H7 (cell line): ENCODE measurements around the gene INAVA. TPM values are rescaled to one million over a fixed set of nuclear protein-coding genes. Genes with fewer than 3 reads are reported as not detected.

Experiments
- DNase-seq: peaks from one replicate; pipeline ENCODE4 v3.0.0; 2012
- H3K27me3 ChIP-seq: 2 replicates; pipeline ENCODE4 v1.6.0; 2011; ENCODE audit warnings: mild to moderate bottlenecking, low read length; ENCODE audit not compliant: control insufficient read depth, insufficient read depth
- H3K36me3 ChIP-seq: replicated peaks from 2 replicates; pipeline ENCODE4 v1.5.1; 2011; ENCODE audit warnings: low read length; ENCODE audit not compliant: control insufficient read depth, insufficient read depth
- H3K4me3 ChIP-seq: 2 replicates; pipeline ENCODE4 v1.5.1; 2011; ENCODE audit warnings: low read depth, mild to moderate bottlenecking, control low read depth, low read length, moderate library complexity; ENCODE audit not compliant: insufficient read depth
- total RNA-seq: library from RNA; depleted of rRNA; stranded (reverse); fragments of >200 nt; shearing (Covaris generic); gene quantifications from 2 replicates; pipeline ENCODE4 v1.2.3, GENCODE V29; 2014

INAVA gene
- total RNA-seq, 1 experiment from 2014 or later = 53.8 TPM

- no peak overlapping the region for H3K4me3 ChIP-seq
- DNase-seq = no peak
- H3K36me3 ChIP-seq = peaks cover 23% of the 10 kb centered on the region
- H3K27me3 ChIP-seq = no peaks in the 10 kb centered on the region
These were observed 4.3 kb downstream of the INAVA start for GRCh38 chr1:200899015-200899386.

- Histone ChIP-seq H3K4me3 (no peak overlapping the region), H3K27me3 (no peaks in the 10 kb centered on the region), H3K36me3 (peaks cover 25% of the 10 kb centered on the region)
- no peak for DNase-seq
These were observed 4.8 kb downstream of the INAVA start for GRCh38 chr1:200899451-200899915.

GRCh38 chr1:200899954-200900867, 5.5 kb downstream of the INAVA start:
- Histone ChIP-seq H3K36me3 (peaks cover 25% of the 10 kb centered on the region), H3K4me3 (no peak overlapping the region), H3K27me3 (no peaks in the 10 kb centered on the region)
- DNase-seq = peak; percentile 32

GRCh38 chr1:200900877-200901276, 6.2 kb downstream of the INAVA start:
- DNase-seq = peak; percentile 36
- H3K36me3 ChIP-seq = peaks cover 25% of the 10 kb centered on the region
- H3K4me3 ChIP-seq = no peak overlapping the region
- H3K27me3 ChIP-seq = no peaks in the 10 kb centered on the region

GRCh38 chr1:200901350-200901749, 6.7 kb downstream of the INAVA start:
- Histone ChIP-seq H3K4me3 (no peak overlapping the region), H3K27me3 (no peaks in the 10 kb centered on the region), H3K36me3 (peaks cover 25% of the 10 kb centered on the region)
- no peak for DNase-seq

GRCh38 chr1:200901796-200902444, 7.2 kb downstream of the INAVA start:
- H3K27me3 ChIP-seq = no peaks in the 10 kb centered on the region
- H3K36me3 ChIP-seq = peaks cover 26% of the 10 kb centered on the region
- no peak for DNase-seq
- H3K4me3 ChIP-seq = no peak overlapping the region

GRCh38 chr1:200903793-200904192, 9.1 kb downstream of the INAVA start:
- DNase-seq = no peak
- Histone ChIP-seq H3K36me3 (peaks cover 35% of the 10 kb centered on the region), H3K4me3 (no peak overlapping the region), H3K27me3 (no peaks in the 10 kb centered on the region)

GRCh38 chr1:200904772-200905171, 10.1 kb downstream of the INAVA start:
- DNase-seq = no peak
- Histone ChIP-seq H3K27me3 (no peaks in the 10 kb centered on the region), H3K4me3 (no peak overlapping the region), H3K36me3 (peaks cover 38% of the 10 kb centered on the region)

GRCh38 chr1:200905411-200906052, 10.8 kb downstream of the INAVA start:
- no peak for DNase-seq
- Histone ChIP-seq H3K4me3 (no peak overlapping the region), H3K27me3 (no peaks in the 10 kb centered on the region), H3K36me3 (peaks cover 37% of the 10 kb centered on the region)

- DNase-seq = no peak
- no peaks in the 10 kb centered on the region for H3K27me3 ChIP-seq
- H3K4me3 ChIP-seq = no peak overlapping the region
- peaks cover 34% of the 10 kb centered on the region for H3K36me3 ChIP-seq
These were observed 11.8 kb downstream of the INAVA start for GRCh38 chr1:200906491-200906890.

GRCh38 chr1:200907611-200908097, 13.0 kb downstream of the INAVA start:
- peaks cover 35% of the 10 kb centered on the region for H3K36me3 ChIP-seq
- H3K4me3 ChIP-seq = no peak overlapping the region
- no peaks in the 10 kb centered on the region for H3K27me3 ChIP-seq
- DNase-seq = no peak

- DNase-seq = no peak
- H3K36me3 ChIP-seq = peaks cover 35% of the 10 kb centered on the region
These were observed 13.6 kb downstream of the INAVA start for GRCh38 chr1:200908191-200908868.

GRCh38 chr1:200909071-200909470, 14.4 kb downstream of the INAVA start:
- no peak overlapping the region for H3K4me3 ChIP-seq
- DNase-seq = no peak
- peaks cover 35% of the 10 kb centered on the region for H3K36me3 ChIP-seq
- no peaks in the 10 kb centered on the region for H3K27me3 ChIP-seq

More at GRCh38 chr1:200908191-200908868, 13.6 kb downstream of the INAVA start:
- Histone ChIP-seq H3K4me3 (no peak overlapping the region), H3K27me3 (no peaks in the 10 kb centered on the region)

- H3K4me3 ChIP-seq = no peak overlapping the region
- no peak for DNase-seq
- H3K27me3 ChIP-seq = no peaks in the 10 kb centered on the region
- H3K36me3 ChIP-seq = peaks cover 34% of the 10 kb centered on the region
These were observed 15.1 kb downstream of the INAVA start for GRCh38 chr1:200909757-200910239.
